ENCODE results near the gene S100PBP.
A peak's percentile ranks its signal among the peaks of the same experiment; 100 is the strongest.
"Not testable (repeated sequence)": the region's sequence is repeated elsewhere in the genome, so short reads cannot be mapped to it uniquely, and the experiment has no call there.

Gene S100PBP

GRCh38 chr1:32784817-32785216 lies 32.6 kb upstream of the S100PBP start:
- DNase-seq (ENCODE audit: low read depth), result no peak

- no peak for DNase-seq (ENCODE audit: low read depth)
Observed at GRCh38 chr1:32786856-32787255, 30.6 kb upstream of the S100PBP start.

- not testable (repeated sequence) for DNase-seq (ENCODE audit: low read depth)
Observed at GRCh38 chr1:32789356-32789755, 28.1 kb upstream of the S100PBP start.

- no peak for DNase-seq (ENCODE audit: low read depth)
Observed at GRCh38 chr1:32791881-32792280, 25.6 kb upstream of the S100PBP start.

- DNase-seq (ENCODE audit: low read depth), result not testable (repeated sequence)
Observed at GRCh38 chr1:32795763-32796162, 21.7 kb upstream of the S100PBP start.

GRCh38 chr1:32797456-32797855 lies 20.0 kb upstream of the S100PBP start:
- no peak for DNase-seq (ENCODE audit: low read depth)

- no peak for DNase-seq (ENCODE audit: low read depth)
Observed at GRCh38 chr1:32798191-32798590, 19.3 kb upstream of the S100PBP start.

GRCh38 chr1:32798679-32799416 lies 18.6 kb upstream of the S100PBP start:
- DNase-seq (ENCODE audit: low read depth), result no peak

GRCh38 chr1:32801096-32801715 lies 16.2 kb upstream of the S100PBP start:
- DNase-seq (ENCODE audit: low read depth), result no peak

GRCh38 chr1:32804460-32804859 lies 13.0 kb upstream of the S100PBP start:
- DNase-seq (ENCODE audit: low read depth), result not testable (repeated sequence)

- no peak for DNase-seq (ENCODE audit: low read depth)
Observed at GRCh38 chr1:32806290-32806689, 11.2 kb upstream of the S100PBP start.

GRCh38 chr1:32806910-32807523 lies 10.4 kb upstream of the S100PBP start:
- no peak for DNase-seq (ENCODE audit: low read depth)

GRCh38 chr1:32808580-32808979 lies 8.9 kb upstream of the S100PBP start:
- DNase-seq (ENCODE audit: low read depth), result no peak

GRCh38 chr1:32810358-32810757 lies 7.1 kb upstream of the S100PBP start:
- DNase-seq (ENCODE audit: low read depth), result no peak

GRCh38 chr1:32811265-32811664 lies 6.2 kb upstream of the S100PBP start:
- DNase-seq (ENCODE audit: low read depth), result no peak

- DNase-seq (ENCODE audit: low read depth), result no peak
Observed at GRCh38 chr1:32811917-32812316, 5.5 kb upstream of the S100PBP start.

- no peak for DNase-seq (ENCODE audit: low read depth)
Observed at GRCh38 chr1:32813941-32814739, 3.3 kb upstream of the S100PBP start.

- DNase-seq (ENCODE audit: low read depth), result no peak
Observed at GRCh38 chr1:32816676-32817158, 736 bp upstream of the S100PBP start.

GRCh38 chr1:32817815-32818786 lies 648 bp downstream of the S100PBP start:
- DNase-seq (ENCODE audit: low read depth), result peak; percentile 16

GRCh38 chr1:32818804-32819541 lies 1.5 kb downstream of the S100PBP start:
- no peak for DNase-seq (ENCODE audit: low read depth)

All from activated T-helper 9 cell treated with anti-CD3 and anti-CD28 coated beads, Interleukin-2, amount 50 U/mL, for 16 hours (primary cell).